HCT116 (cell line): ENCODE results near the gene TCF7L1. TPM values are rescaled to one million over a fixed set of nuclear protein-coding genes. Genes with fewer than 3 reads are reported as not detected.

Experiments used
- ATAC-seq: fragments of 200-7000 bp; cut with Tn5 transposase; 2 replicates; pipeline ENCODE4 v1.9.1; 2020; ENCODE audit warnings: mild to moderate bottlenecking, moderate library complexity
- BruUV-seq: library from RNA; stranded (reverse); fragments of 400-500 nt; replicated peaks from 2 replicates; lab custom pipeline; 2021; lab: Mats Ljungman, UMichigan
- CTCF ChIA-PET: fragments of 300-600 bp; sonication (Branson Sonifier 250); formaldehyde crosslinking; loops from one replicate; lab custom pipeline; 2021; ENCODE audit warnings: antibody characterized with exemption; lab: Charles Lee
- POLR2A ChIA-PET: fragments of 300-600, 350-600 bp; sonication (Branson Sonifier 250); formaldehyde crosslinking; loops from one replicate; lab custom pipeline; 2021; ENCODE audit warnings: antibody characterized with exemption; lab: Charles Lee
- RAD21 ChIA-PET, 2 experiments: fragments of 300-600 bp; sonication (Branson Sonifier 250); formaldehyde crosslinking; loops; one replicate each; lab custom pipeline; 2023; ENCODE audit warnings: low total read pairs in 2 of 2; ENCODE audit not compliant: uncharacterized antibody in 2 of 2, unreplicated experiment in 2 of 2, low non-redundant PET in 1 of 2; lab: Charles Lee
- DNase-seq: peaks from one replicate; pipeline ENCODE4 v3.0.0-alpha.2; 2010; ENCODE audit warnings: low read depth, low spot score
- H2AFZ ChIP-seq: fragments of 200-600 bp; shearing (Covaris generic), sonication (generic); 2 replicates; pipeline ENCODE4 v1.6.1; 2017; ENCODE audit warnings: low read depth, mixed run types, mixed read lengths, antibody characterized with exemption, low read length; ENCODE audit not compliant: poor library complexity, severe bottlenecking
- H3K27ac ChIP-seq: 2 replicates; pipeline ENCODE4 v1.5.1; 2012; ENCODE audit warnings: low read depth, low read length
- H3K27me3 ChIP-seq: fragments of 200-600 bp; sonication (generic); 2 replicates; pipeline ENCODE4 v1.6.1; 2016; ENCODE audit warnings: mixed run types, low read length, mixed read lengths; ENCODE audit not compliant: insufficient read depth
- H3K36me3 ChIP-seq, 2 experiments: fragments of 200-500 bp in 1 of 2; fragments of 200-600 bp in 1 of 2; sonication (Bioruptor generic) in 1 of 2; sonication (generic) in 1 of 2; 2 replicates each; pipeline versions ENCODE4 v1.5.1 to v1.6.1; 2014 to 2016; ENCODE audit warnings: low read length in 2 of 2, inconsistent platforms in 1 of 2, mixed read lengths in 1 of 2, mixed run types in 1 of 2; ENCODE audit not compliant: insufficient read depth in 2 of 2, control insufficient read depth in 1 of 2
- H3K4me1 ChIP-seq, 2 experiments: fragments of 200-600 bp in 1 of 2; sonication (generic) in 1 of 2; 2 replicates each; pipeline versions ENCODE4 v1.5.1 to v1.6.1; 2012 to 2017; ENCODE audit warnings: low read length in 2 of 2, inconsistent platforms in 1 of 2, mild to moderate bottlenecking in 1 of 2, mixed read lengths in 1 of 2, mixed run types in 1 of 2, moderate library complexity in 1 of 2; ENCODE audit not compliant: insufficient read depth in 2 of 2, control insufficient read depth in 1 of 2
- H3K4me2 ChIP-seq: fragments of 200-600 bp; sonication (generic); 2 replicates; pipeline ENCODE4 v1.6.1; 2017; ENCODE audit warnings: mixed run types, low read length, mixed read lengths
- H3K4me3 ChIP-seq, 2 experiments: fragments of 200-600 bp in 1 of 2; sonication (generic) in 1 of 2; replicated peaks in 1 of 2; 2 replicates each; pipeline ENCODE4 v1.5.1; 2011 to 2016; ENCODE audit warnings: low read length in 2 of 2, control low read depth in 1 of 2, low read depth in 1 of 2, mild to moderate bottlenecking in 1 of 2, mixed read lengths in 1 of 2, mixed run types in 1 of 2
- H3K79me2 ChIP-seq: fragments of 200-600 bp; sonication (generic); 2 replicates; pipeline ENCODE4 v1.6.1; 2017; ENCODE audit warnings: mild to moderate bottlenecking, mixed run types, low read length, moderate library complexity, mixed read lengths; ENCODE audit not compliant: insufficient read depth
- H3K9ac ChIP-seq: fragments of 200-600 bp; sonication (generic); 2 replicates; pipeline ENCODE4 v1.6.1; 2016; ENCODE audit warnings: low read length, mixed read lengths
- H3K9me2 ChIP-seq: fragments of 200-600 bp; sonication (generic), shearing (Covaris generic); 2 replicates; pipeline ENCODE4 v1.6.1; 2017; ENCODE audit warnings: mixed run types, mild to moderate bottlenecking, moderate library complexity; ENCODE audit not compliant: insufficient read depth
- H3K9me3 ChIP-seq, 2 experiments: fragments of 200-500 bp in 1 of 2; fragments of 200-600 bp in 1 of 2; sonication (Bioruptor generic) in 1 of 2; sonication (generic) in 1 of 2; 2 replicates each; pipeline ENCODE4 v1.6.1; 2014 to 2017; ENCODE audit warnings: low read length in 2 of 2, mixed read lengths in 2 of 2, inconsistent platforms in 1 of 2, low read depth in 1 of 2, mild to moderate bottlenecking in 1 of 2, mixed run types in 1 of 2, moderate library complexity in 1 of 2; ENCODE audit not compliant: control insufficient read depth in 1 of 2, insufficient read depth in 1 of 2
- H4K20me1 ChIP-seq: fragments of 200-600 bp; sonication (generic), shearing (Covaris generic); 2 replicates; pipeline ENCODE4 v1.6.1; 2017; ENCODE audit warnings: mixed run types, mild to moderate bottlenecking, moderate library complexity; ENCODE audit not compliant: insufficient read depth
- CBX3 ChIP-seq: IDR thresholded peaks from 2 replicates; pipeline ENCODE4 v1.6.1; 2012; ENCODE audit warnings: low read depth
- CEBPB ChIP-seq: IDR thresholded peaks from 2 replicates; pipeline ENCODE4 v1.6.1; 2012; ENCODE audit warnings: low read depth
- EGR1 ChIP-seq: IDR thresholded peaks from 2 replicates; pipeline ENCODE4 v1.6.1; 2012; ENCODE audit warnings: low read depth
- EZH2 ChIP-seq: fragments of 200-600 bp; sonication (generic); IDR thresholded peaks from 2 replicates; pipeline ENCODE4 v1.6.1; 2017; ENCODE audit warnings: antibody characterized with exemption, mixed run types
- EZH2phosphoT487 ChIP-seq: fragments of 200-600 bp; IDR thresholded peaks from 2 replicates; pipeline ENCODE4 v1.6.1; 2018; ENCODE audit warnings: antibody characterized with exemption, borderline replicate concordance
- FOSL1 ChIP-seq: IDR thresholded peaks from 2 replicates; pipeline ENCODE4 v1.6.1; 2012; ENCODE audit warnings: low read depth
- POLR2A ChIP-seq: IDR thresholded peaks from 2 replicates; pipeline ENCODE4 v1.7.0; 2011; ENCODE audit warnings: borderline replicate concordance; ENCODE audit not compliant: insufficient read depth, insufficient read length; ENCODE audit errors: extremely low read depth
- POLR2AphosphoS5 ChIP-seq: IDR thresholded peaks from 2 replicates; pipeline ENCODE4 v1.6.1; 2011; ENCODE audit warnings: mild to moderate bottlenecking, low read depth, low read length, moderate library complexity
- RAD21 ChIP-seq: IDR thresholded peaks from 2 replicates; pipeline ENCODE4 v1.6.1; 2012; ENCODE audit warnings: low read depth, mild to moderate bottlenecking
- SIN3A ChIP-seq: IDR thresholded peaks from 2 replicates; pipeline ENCODE4 v1.6.1; 2012; ENCODE audit warnings: low read depth
- SP1 ChIP-seq: IDR thresholded peaks from 2 replicates; pipeline ENCODE4 v1.6.1; 2012; ENCODE audit warnings: low read depth
- SRF ChIP-seq: IDR thresholded peaks from 2 replicates; pipeline ENCODE4 v1.6.1; 2012; ENCODE audit warnings: low read depth
- TCF7L2 ChIP-seq: IDR thresholded peaks from 2 replicates; pipeline ENCODE4 v1.7.0; 2011; ENCODE audit warnings: borderline replicate concordance, inconsistent platforms; ENCODE audit not compliant: insufficient read depth, insufficient read length; ENCODE audit errors: extremely low read depth
- YY1 ChIP-seq: IDR thresholded peaks from 2 replicates; pipeline ENCODE4 v1.6.1; 2011; ENCODE audit warnings: low read length, low read depth, moderate library complexity, mild to moderate bottlenecking; ENCODE audit not compliant: insufficient replicate concordance; ENCODE audit errors: extremely low read depth
- ZFX ChIP-seq: fragments of 450-650 bp; IDR thresholded peaks from 2 replicates; pipeline ENCODE4 v1.6.1; 2017
- ZNF274 ChIP-seq: fragments of 200-500 bp; sonication (Bioruptor generic); IDR thresholded peaks from 2 replicates; pipeline ENCODE4 v1.6.1; 2014; ENCODE audit warnings: mild to moderate bottlenecking, low read depth, low read length, inconsistent platforms
- intact Hi-C: fragments of 100-400 bp; cut with micrococcal nuclease; formaldehyde crosslinking; loops from 2 replicates; pipeline ENCODE4 v1.10.0; 2022
- total RNA-seq: library from RNA; stranded (reverse); gene quantifications from one replicate; pipeline ENCODE4 v1.2.1, GENCODE V29; 2021; ENCODE audit not compliant: unreplicated experiment
- TF ChIP-seq, protein P1 (sequence below): IDR thresholded peaks from 2 replicates; pipeline ENCODE4 v1.6.1; 2011; ENCODE audit warnings: mild to moderate bottlenecking, low read length, moderate library complexity; ENCODE audit not compliant: insufficient replicate concordance; ENCODE audit errors: extremely low read depth
- TF ChIP-seq, protein P2 (sequence below): IDR thresholded peaks from 2 replicates; pipeline ENCODE4 v1.6.1; 2012
- TF ChIP-seq, protein P3 (sequence below), 3 experiments: fragments of 200-600 bp in 1 of 3; sonication (generic) in 1 of 3; IDR thresholded peaks in 2 of 3; conservative IDR thresholded peaks in 1 of 3; 2 replicates each; pipeline ENCODE4 v1.5.1; 2012 to 2017; ENCODE audit warnings: low read depth in 2 of 3, low read length in 2 of 3, antibody characterized with exemption in 1 of 3, borderline replicate concordance in 1 of 3, control low read depth in 1 of 3, mild to moderate bottlenecking in 1 of 3, mixed read lengths in 1 of 3, mixed run types in 1 of 3, moderate library complexity in 1 of 3; ENCODE audit not compliant: insufficient read depth in 1 of 3
- TF ChIP-seq, protein P4 (sequence below): IDR thresholded peaks from 2 replicates; pipeline ENCODE4 v1.6.1; 2012

TCF7L1 gene
- total RNA-seq, 1 experiment from 2014 or later: 10.3 TPM

DNA sequence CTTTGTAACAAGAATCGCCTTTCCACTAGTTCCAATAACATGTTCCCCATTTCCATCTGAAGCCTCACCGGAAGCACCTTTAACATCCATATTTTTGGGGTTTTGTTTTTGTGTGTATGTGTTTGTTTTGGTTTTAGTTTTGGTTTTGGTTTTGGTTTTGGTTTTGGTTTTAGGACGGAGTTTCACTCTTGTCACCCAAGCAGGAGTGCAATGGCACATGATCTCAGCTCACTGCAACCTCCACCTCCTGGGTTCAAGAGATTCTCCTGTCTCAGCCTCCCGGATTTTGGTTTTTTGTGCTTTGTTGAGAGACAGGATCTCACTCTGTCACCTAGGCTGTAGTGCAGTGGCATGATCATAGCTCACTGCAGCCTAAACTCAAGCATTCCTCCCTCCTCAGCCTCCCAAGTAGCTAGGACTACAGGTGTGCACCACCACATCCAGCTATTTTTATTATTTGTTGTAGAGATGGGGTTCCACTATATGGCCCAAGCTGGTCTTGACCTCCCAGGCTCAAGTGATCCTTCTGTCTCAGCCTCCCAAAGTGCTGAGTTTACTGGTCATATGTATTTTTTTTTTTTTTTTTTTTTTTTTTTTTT, 158.3 kb downstream of the TCF7L1 start:
- RAD21 ChIA-PET: no interaction called here
- Histone ChIP-seq H3K9me2 (no peaks in the 10 kb centered on the region), H4K20me1 (no peaks in the 10 kb centered on the region), H3K9ac (no peak overlapping the region), H3K27me3 (no peaks in the 10 kb centered on the region)
- TF ChIP-seq, protein P1, sequence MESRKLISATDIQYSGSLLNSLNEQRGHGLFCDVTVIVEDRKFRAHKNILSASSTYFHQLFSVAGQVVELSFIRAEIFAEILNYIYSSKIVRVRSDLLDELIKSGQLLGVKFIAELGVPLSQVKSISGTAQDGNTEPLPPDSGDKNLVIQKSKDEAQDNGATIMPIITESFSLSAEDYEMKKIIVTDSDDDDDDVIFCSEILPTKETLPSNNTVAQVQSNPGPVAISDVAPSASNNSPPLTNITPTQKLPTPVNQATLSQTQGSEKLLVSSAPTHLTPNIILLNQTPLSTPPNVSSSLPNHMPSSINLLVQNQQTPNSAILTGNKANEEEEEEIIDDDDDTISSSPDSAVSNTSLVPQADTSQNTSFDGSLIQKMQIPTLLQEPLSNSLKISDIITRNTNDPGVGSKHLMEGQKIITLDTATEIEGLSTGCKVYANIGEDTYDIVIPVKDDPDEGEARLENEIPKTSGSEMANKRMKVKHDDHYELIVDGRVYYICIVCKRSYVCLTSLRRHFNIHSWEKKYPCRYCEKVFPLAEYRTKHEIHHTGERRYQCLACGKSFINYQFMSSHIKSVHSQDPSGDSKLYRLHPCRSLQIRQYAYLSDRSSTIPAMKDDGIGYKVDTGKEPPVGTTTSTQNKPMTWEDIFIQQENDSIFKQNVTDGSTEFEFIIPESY: no peak
- TF ChIP-seq POLR2AphosphoS5: no peak
- no peak for TF ChIP-seq YY1
- no peak for TF ChIP-seq EZH2phosphoT487
- TF ChIP-seq SP1: no peak
- TF ChIP-seq POLR2A: no peak
- TF ChIP-seq SRF: no peak
- no peak for TF ChIP-seq SIN3A
- no peak for TF ChIP-seq EZH2
- TF ChIP-seq, protein P2, sequence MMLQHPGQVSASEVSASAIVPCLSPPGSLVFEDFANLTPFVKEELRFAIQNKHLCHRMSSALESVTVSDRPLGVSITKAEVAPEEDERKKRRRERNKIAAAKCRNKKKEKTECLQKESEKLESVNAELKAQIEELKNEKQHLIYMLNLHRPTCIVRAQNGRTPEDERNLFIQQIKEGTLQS: no peak
- TF ChIP-seq, protein P3, sequence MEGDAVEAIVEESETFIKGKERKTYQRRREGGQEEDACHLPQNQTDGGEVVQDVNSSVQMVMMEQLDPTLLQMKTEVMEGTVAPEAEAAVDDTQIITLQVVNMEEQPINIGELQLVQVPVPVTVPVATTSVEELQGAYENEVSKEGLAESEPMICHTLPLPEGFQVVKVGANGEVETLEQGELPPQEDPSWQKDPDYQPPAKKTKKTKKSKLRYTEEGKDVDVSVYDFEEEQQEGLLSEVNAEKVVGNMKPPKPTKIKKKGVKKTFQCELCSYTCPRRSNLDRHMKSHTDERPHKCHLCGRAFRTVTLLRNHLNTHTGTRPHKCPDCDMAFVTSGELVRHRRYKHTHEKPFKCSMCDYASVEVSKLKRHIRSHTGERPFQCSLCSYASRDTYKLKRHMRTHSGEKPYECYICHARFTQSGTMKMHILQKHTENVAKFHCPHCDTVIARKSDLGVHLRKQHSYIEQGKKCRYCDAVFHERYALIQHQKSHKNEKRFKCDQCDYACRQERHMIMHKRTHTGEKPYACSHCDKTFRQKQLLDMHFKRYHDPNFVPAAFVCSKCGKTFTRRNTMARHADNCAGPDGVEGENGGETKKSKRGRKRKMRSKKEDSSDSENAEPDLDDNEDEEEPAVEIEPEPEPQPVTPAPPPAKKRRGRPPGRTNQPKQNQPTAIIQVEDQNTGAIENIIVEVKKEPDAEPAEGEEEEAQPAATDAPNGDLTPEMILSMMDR (IDR thresholded peaks at IDR 0.05 in 2 of 3, conservative IDR thresholded peaks at IDR 0.05 in 1 of 3; ENCODE audit: borderline replicate concordance in 1 of 3, insufficient read depth in 1 of 3, low read depth in 2 of 3, low read length in 2 of 3): no peak
- TF ChIP-seq CBX3: no peak
- TF ChIP-seq, protein P4, sequence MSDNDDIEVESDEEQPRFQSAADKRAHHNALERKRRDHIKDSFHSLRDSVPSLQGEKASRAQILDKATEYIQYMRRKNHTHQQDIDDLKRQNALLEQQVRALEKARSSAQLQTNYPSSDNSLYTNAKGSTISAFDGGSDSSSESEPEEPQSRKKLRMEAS: no peak
- no peak for TF ChIP-seq FOSL1
- TF ChIP-seq CEBPB: no peak
- TF ChIP-seq TCF7L2: no peak
- no peak for TF ChIP-seq RAD21
- TF ChIP-seq EGR1: no peak
- no peak for TF ChIP-seq ZFX
- TF ChIP-seq ZNF274: no peak
- TF ChIP-seq, all 23 proteins: peak for 0
- BruUV-seq: no TSS peak
- H3K4me2 ChIP-seq: no peak overlapping the region
- no peaks in the 10 kb centered on the region for H3K36me3 ChIP-seq
- peaks cover 26 to 32% of the 10 kb centered on the region in 2 experiments for H3K4me1 ChIP-seq
- no peak overlapping the region for H3K27ac ChIP-seq
- H3K79me2 ChIP-seq: no peaks in the 10 kb centered on the region
- ChIA-PET POLR2A (no interaction called here), CTCF (interaction anchor here (1.2 kb wide), 1 partner anchor 224 kb away, joined by 4 read pairs; no protein-coding TSS in a partner anchor)
- ATAC-seq (no peak), DNase-seq (no peak)
- H3K9me3 ChIP-seq: no peaks in the 10 kb centered on the region
- no peak overlapping the region for H3K4me3 ChIP-seq
- no peak overlapping the region for H2AFZ ChIP-seq
- intact Hi-C loops: no loop called here
